K562 (cell line): ENCODE data around the gene POLD4. TPM values are rescaled to one million over a fixed set of nuclear protein-coding genes. Genes with fewer than 3 reads are reported as not detected.

Experiments
- DDX20 ChIP-seq: fragments of 450-650 bp; IDR thresholded peaks from 2 replicates; pipeline ENCODE4 v1.6.1; 2016; ENCODE audit warnings: missing genetic modification characterization, low read depth, mild to moderate bottlenecking, missing compliant biosample characterization, moderate library complexity
- GABPA ChIP-seq: fragments of 200-800 bp; sonication (Bioruptor generic); conservative IDR thresholded peaks from 2 replicates; pipeline ENCODE4 v1.6.1; 2016; ENCODE audit warnings: low read depth, missing genetic modification characterization, missing compliant biosample characterization
- HNRNPUL1 ChIP-seq: fragments of 200-400 bp; formaldehyde crosslinking; IDR thresholded peaks from 2 replicates; pipeline ENCODE4 v1.6.1; 2017; ENCODE audit warnings: low read length
- KLF1 ChIP-seq: fragments of 450-650 bp; IDR thresholded peaks from 2 replicates; pipeline ENCODE4 v1.6.1; 2016; ENCODE audit warnings: missing genetic modification characterization, missing compliant biosample characterization
- NCOA1 ChIP-seq: fragments of 450-650 bp; IDR thresholded peaks from 2 replicates; pipeline ENCODE4 v1.6.1; 2016; ENCODE audit warnings: low read depth
- PHF21A ChIP-seq: fragments of 450-650 bp; IDR thresholded peaks from 2 replicates; pipeline ENCODE4 v1.6.1; 2017; ENCODE audit warnings: low read depth, borderline replicate concordance
- PHTF2 ChIP-seq: fragments of 250-450 bp; sonication (Bioruptor Pico); IDR thresholded peaks from 2 replicates; pipeline ENCODE4 v1.5.0; 2021; ENCODE audit warnings: mild to moderate bottlenecking
- TEAD1 ChIP-seq, 2 experiments: fragments of 450-650 bp in 1 of 2; sonication (generic) in 1 of 2; formaldehyde crosslinking; IDR thresholded peaks; 2 replicates each; pipeline versions ENCODE4 v1.4.0 to v1.8.0; 2020 to 2022; ENCODE audit warnings: mild to moderate bottlenecking in 2 of 2, missing genetic modification reagents in 1 of 2
- ZBTB17 ChIP-seq: fragments of 450-650 bp; formaldehyde crosslinking; IDR thresholded peaks from 2 replicates; pipeline ENCODE4 v1.4.0; 2020; ENCODE audit warnings: mild to moderate bottlenecking
- ZNF830 ChIP-seq: fragments of 250-450 bp; sonication (Bioruptor Pico); IDR thresholded peaks from 2 replicates; pipeline ENCODE4 v1.5.0; 2021; ENCODE audit warnings: mild to moderate bottlenecking
- polyA plus RNA-seq, 8 experiments: library from polyadenylated mRNA; depleted of rRNA in 4 of 8; stranded (reverse) in 5 of 8; unstranded in 3 of 8; fragments of >200 nt; fragmentation: Nextera tagmentation in 2 of 8; fragmentation: Illumina TruSeq in 1 of 8; extraction: Ambion mirVana in 2 of 8; extraction: Trizol in 1 of 8; gene quantifications; 2 replicates each; pipeline versions ENCODE4 v1.2.1 to v1.2.3, GENCODE V29; 2011 to 2014; ENCODE audit warnings: inconsistent platforms in 1 of 8, missing spikeins in 1 of 8
- total RNA-seq, 7 experiments: library from RNA; depleted of rRNA in 6 of 7; stranded (reverse); fragments of >200 nt in 6 of 7; fragmentation: Illumina TruSeq in 2 of 7; extraction: Trizol in 2 of 7; gene quantifications; 2 replicates each; pipeline versions ENCODE4 v1.2.1 to v1.2.3, GENCODE V29; 2011 to 2021; ENCODE audit warnings: low replicate concordance in 1 of 7
- TF ChIP-seq, protein P1 (sequence below): fragments of 150-350 bp; conservative IDR thresholded peaks from 2 replicates; pipeline ENCODE4 v1.6.1; 2014; ENCODE audit warnings: low read length
- TF ChIP-seq, protein P2 (sequence below): fragments of 450-650 bp; formaldehyde crosslinking; IDR thresholded peaks from 2 replicates; pipeline ENCODE4 v1.4.0; 2022; ENCODE audit warnings: missing genetic modification characterization
- TF ChIP-seq, protein P3 (sequence below): fragments of 250-450 bp; sonication (Bioruptor Pico); IDR thresholded peaks from 2 replicates; pipeline ENCODE4 v1.8.0; 2022; ENCODE audit warnings: moderate library complexity, mild to moderate bottlenecking, inconsistent platforms

POLD4 gene
- total and polyA plus RNA-seq, 9 of the 15 experiments (the other 6 are each of a cell fraction or from before 2014, with no cell fraction given), result 5.8 to 64.5 (median 18.3) TPM

DNA sequence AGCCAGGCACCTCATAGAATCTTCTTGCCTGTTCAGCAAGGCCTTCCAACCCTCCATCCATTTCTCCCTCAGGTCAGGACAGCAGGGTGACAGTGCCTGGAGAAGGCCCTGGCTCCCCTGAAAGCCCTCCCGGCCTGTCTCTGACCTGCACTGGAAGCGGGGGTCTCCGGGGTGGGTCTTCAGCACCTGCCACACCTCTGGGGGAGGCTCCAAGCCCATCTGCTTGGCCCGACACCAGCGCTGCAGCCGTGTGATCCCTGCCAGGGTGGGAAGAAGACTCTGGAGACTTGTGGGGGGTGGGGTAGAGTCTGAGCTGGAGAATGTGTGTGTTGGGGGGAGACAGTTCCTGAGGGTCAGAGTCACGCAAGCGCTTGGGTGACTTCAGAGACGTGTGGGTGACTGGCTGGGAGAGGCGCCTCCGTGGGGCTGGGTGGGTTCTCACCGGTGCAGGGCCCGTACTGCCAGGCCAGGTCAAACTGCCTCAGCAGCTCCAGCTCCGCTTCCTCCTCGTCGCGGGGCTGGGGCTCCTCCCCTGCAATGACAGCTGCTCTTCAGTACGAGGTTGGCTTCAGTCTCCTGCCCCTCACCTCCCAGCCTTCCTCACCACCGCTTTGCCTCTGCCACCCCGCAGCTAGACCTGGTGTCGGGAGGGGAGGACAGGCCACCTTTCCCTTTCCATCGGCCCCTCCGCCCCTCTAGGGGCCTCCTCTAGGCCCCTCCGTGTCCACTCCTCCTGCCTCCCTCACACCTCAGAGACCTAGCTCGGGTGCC is 615 bp downstream of the POLD4 start (continued):
- TF ChIP-seq, protein P1, sequence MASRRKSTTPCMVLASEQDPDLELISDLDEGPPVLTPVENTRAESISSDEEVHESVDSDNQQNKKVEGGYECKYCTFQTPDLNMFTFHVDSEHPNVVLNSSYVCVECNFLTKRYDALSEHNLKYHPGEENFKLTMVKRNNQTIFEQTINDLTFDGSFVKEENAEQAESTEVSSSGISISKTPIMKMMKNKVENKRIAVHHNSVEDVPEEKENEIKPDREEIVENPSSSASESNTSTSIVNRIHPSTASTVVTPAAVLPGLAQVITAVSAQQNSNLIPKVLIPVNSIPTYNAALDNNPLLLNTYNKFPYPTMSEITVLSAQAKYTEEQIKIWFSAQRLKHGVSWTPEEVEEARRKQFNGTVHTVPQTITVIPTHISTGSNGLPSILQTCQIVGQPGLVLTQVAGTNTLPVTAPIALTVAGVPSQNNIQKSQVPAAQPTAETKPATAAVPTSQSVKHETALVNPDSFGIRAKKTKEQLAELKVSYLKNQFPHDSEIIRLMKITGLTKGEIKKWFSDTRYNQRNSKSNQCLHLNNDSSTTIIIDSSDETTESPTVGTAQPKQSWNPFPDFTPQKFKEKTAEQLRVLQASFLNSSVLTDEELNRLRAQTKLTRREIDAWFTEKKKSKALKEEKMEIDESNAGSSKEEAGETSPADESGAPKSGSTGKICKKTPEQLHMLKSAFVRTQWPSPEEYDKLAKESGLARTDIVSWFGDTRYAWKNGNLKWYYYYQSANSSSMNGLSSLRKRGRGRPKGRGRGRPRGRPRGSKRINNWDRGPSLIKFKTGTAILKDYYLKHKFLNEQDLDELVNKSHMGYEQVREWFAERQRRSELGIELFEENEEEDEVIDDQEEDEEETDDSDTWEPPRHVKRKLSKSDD, result no peak
- TF ChIP-seq, protein P2, sequence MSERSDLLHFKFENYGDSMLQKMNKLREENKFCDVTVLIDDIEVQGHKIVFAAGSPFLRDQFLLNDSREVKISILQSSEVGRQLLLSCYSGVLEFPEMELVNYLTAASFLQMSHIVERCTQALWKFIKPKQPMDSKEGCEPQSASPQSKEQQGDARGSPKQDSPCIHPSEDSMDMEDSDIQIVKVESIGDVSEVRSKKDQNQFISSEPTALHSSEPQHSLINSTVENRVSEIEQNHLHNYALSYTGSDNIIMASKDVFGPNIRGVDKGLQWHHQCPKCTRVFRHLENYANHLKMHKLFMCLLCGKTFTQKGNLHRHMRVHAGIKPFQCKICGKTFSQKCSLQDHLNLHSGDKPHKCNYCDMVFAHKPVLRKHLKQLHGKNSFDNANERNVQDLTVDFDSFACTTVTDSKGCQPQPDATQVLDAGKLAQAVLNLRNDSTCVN (CRISPR knock-in tag), result no peak; the same call in 1 of the 2 replicates
- TF ChIP-seq GABPA (tag), result no peak
- TF ChIP-seq ZNF830 (CRISPR knock-in tag), result 0 out of 2 replicates have a peak, but pooled peaks have one; percentile 74
- no peak for TF ChIP-seq DDX20 (tag)
- no peak for TF ChIP-seq PHF21A
- TF ChIP-seq KLF1 (tag), result no peak
- no peak for TF ChIP-seq HNRNPUL1
- TF ChIP-seq ZBTB17, result 0 out of 2 replicates have a peak, but pooled peaks have one; percentile 59
- TF ChIP-seq NCOA1, result no peak
- TF ChIP-seq, protein P3, sequence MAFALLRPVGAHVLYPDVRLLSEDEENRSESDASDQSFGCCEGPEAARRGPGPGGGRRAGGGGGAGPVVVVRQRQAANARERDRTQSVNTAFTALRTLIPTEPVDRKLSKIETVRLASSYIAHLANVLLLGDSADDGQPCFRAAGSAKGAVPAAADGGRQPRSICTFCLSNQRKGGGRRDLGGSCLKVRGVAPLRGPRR (CRISPR knock-in tag), result no peak
- TF ChIP-seq TEAD1 (CRISPR knock-in tag; IDR thresholded peaks at IDR 0.05), result 0 out of 4 replicates have a peak, but pooled peaks of 1 of the 2 experiments have one; percentile 49
- no peak for TF ChIP-seq PHTF2 (CRISPR knock-in tag)
